ENCODE measurements around the gene IFITM1. TPM values are rescaled to one million over a fixed set of nuclear protein-coding genes. Genes with fewer than 3 reads are reported as not detected.

IFITM1 gene
- total and polyA plus RNA-seq, 2 experiments from 2014 or later = 98.0 to 159 TPM

GRCh38 chr11:283405-284104 lies 30.3 kb upstream of the IFITM1 start:
- H3K4me2 ChIP-seq = no peak overlapping the region
- no peak overlapping the region for H2AFZ ChIP-seq
- no peak overlapping the region for H3K27ac ChIP-seq
- no peaks in the 10 kb centered on the region for H3K79me2 ChIP-seq
- no peak for DNase-seq (ENCODE audit: low spot score)
- H3K4me3 ChIP-seq = no peak overlapping the region
- no peaks in the 10 kb centered on the region for H3K27me3 ChIP-seq
- H4K20me1 ChIP-seq (ENCODE audit: insufficient read depth, poor library complexity, severe bottlenecking) = no peaks in the 10 kb centered on the region
- H3K9me2 ChIP-seq (replicated peaks; ENCODE audit: insufficient read depth) = no peaks in the 10 kb centered on the region
- no peaks in the 10 kb centered on the region for H3K9me3 ChIP-seq (ENCODE audit: low read depth)
- no peaks in the 10 kb centered on the region for H3K36me3 ChIP-seq (replicated peaks; ENCODE audit: insufficient read depth, low read depth)
- peaks cover 6% of the 10 kb centered on the region for H3K4me1 ChIP-seq (ENCODE audit: insufficient read depth)
- TF ChIP-seq EZH2 (IDR thresholded peaks at IDR 0.05; ENCODE audit: borderline replicate concordance) = no peak
- TF ChIP-seq EZH2phosphoT487 (IDR thresholded peaks at IDR 0.05; ENCODE audit: low read depth, severe bottlenecking, unreplicated experiment) = no peak
- TF ChIP-seq, protein P1, sequence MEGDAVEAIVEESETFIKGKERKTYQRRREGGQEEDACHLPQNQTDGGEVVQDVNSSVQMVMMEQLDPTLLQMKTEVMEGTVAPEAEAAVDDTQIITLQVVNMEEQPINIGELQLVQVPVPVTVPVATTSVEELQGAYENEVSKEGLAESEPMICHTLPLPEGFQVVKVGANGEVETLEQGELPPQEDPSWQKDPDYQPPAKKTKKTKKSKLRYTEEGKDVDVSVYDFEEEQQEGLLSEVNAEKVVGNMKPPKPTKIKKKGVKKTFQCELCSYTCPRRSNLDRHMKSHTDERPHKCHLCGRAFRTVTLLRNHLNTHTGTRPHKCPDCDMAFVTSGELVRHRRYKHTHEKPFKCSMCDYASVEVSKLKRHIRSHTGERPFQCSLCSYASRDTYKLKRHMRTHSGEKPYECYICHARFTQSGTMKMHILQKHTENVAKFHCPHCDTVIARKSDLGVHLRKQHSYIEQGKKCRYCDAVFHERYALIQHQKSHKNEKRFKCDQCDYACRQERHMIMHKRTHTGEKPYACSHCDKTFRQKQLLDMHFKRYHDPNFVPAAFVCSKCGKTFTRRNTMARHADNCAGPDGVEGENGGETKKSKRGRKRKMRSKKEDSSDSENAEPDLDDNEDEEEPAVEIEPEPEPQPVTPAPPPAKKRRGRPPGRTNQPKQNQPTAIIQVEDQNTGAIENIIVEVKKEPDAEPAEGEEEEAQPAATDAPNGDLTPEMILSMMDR (IDR thresholded peaks at IDR 0.05; ENCODE audit: poor library complexity) = no peak
- 82% methylated on average over 20 of the region's 23 CpGs for WGBS (ENCODE audit: low lambda C conversion rate, missing lambda C conversion rate)

DNA sequence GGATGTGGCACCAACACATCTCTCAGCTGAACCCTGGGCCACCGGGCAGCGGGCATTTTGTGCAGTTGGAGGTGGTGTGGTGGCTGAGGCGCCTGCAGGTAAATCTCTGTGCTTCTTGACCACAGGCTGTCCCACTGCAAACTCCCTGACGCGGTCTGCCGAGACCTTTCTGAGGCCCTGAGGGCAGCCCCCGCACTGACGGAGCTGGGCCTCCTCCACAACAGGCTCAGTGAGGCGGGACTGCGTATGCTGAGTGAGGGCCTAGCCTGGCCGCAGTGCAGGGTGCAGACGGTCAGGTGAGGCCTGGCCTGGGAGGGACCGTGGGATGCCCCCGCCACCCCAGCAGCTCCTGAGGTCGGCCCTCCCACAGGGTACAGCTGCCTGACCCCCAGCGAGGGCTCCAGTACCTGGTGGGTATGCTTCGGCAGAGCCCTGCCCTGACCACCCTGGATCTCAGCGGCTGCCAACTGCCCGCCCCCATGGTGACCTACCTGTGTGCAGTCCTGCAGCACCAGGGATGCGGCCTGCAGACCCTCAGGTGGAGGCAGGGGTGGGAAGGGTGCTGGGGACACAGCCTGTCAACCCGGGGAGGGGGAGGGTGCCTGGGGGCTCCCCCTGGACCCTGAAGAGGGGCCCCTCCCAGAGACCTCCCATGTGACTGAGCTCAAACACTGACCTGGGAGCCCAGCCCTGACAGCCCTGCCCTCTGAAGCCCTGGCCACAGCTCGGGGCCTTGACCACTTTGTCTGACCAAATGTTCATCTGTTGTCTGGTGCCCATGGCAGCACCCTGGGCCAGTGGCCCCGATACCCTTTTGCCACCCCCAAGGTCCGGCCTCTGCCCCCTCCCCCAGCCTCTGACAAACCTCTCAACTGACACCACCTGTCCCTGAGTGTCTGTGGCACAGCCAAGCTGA lies 29.5 kb upstream of the IFITM1 start:
- Histone ChIP-seq H3K79me2 (no peaks in the 10 kb centered on the region), H3K9me2 (replicated peaks; ENCODE audit: insufficient read depth) (no peaks in the 10 kb centered on the region), H3K27ac (no peak overlapping the region), H2AFZ (no peak overlapping the region), H3K36me3 (replicated peaks; ENCODE audit: insufficient read depth, low read depth) (no peaks in the 10 kb centered on the region), H4K20me1 (ENCODE audit: insufficient read depth, poor library complexity, severe bottlenecking) (no peaks in the 10 kb centered on the region), H3K4me1 (ENCODE audit: insufficient read depth) (peaks cover 6% of the 10 kb centered on the region), H3K9me3 (ENCODE audit: low read depth) (no peaks in the 10 kb centered on the region), H3K27me3 (no peaks in the 10 kb centered on the region), H3K4me2 (no peak overlapping the region), H3K4me3 (no peak overlapping the region)
- DNase-seq (ENCODE audit: low spot score) = no peak
- 89% methylated on average over 18 of the region's 24 CpGs for WGBS (ENCODE audit: low lambda C conversion rate, missing lambda C conversion rate)
- TF ChIP-seq EZH2 (IDR thresholded peaks at IDR 0.05; ENCODE audit: borderline replicate concordance) (no peak), EZH2phosphoT487 (IDR thresholded peaks at IDR 0.05; ENCODE audit: low read depth, severe bottlenecking, unreplicated experiment) (no peak)
- TF ChIP-seq, protein P1 (IDR thresholded peaks at IDR 0.05; ENCODE audit: poor library complexity) = no peak

GRCh38 chr11:285021-285893 lies 28.6 kb upstream of the IFITM1 start:
- no peak overlapping the region for H2AFZ ChIP-seq
- H3K79me2 ChIP-seq = no peaks in the 10 kb centered on the region
- H3K4me3 ChIP-seq = no peak overlapping the region
- no peaks in the 10 kb centered on the region for H4K20me1 ChIP-seq (ENCODE audit: insufficient read depth, poor library complexity, severe bottlenecking)
- no peak overlapping the region for H3K27ac ChIP-seq
- DNase-seq (ENCODE audit: low spot score) = no peak
- H3K4me1 ChIP-seq (ENCODE audit: insufficient read depth) = peaks cover 15% of the 10 kb centered on the region
- H3K27me3 ChIP-seq = no peaks in the 10 kb centered on the region
- no peaks in the 10 kb centered on the region for H3K9me3 ChIP-seq (ENCODE audit: low read depth)
- TF ChIP-seq EZH2phosphoT487 (IDR thresholded peaks at IDR 0.05; ENCODE audit: low read depth, severe bottlenecking, unreplicated experiment) (no peak), EZH2 (IDR thresholded peaks at IDR 0.05; ENCODE audit: borderline replicate concordance) (no peak)
- TF ChIP-seq, protein P1 (IDR thresholded peaks at IDR 0.05; ENCODE audit: poor library complexity) = no peak
- WGBS (ENCODE audit: low lambda C conversion rate, missing lambda C conversion rate) = 86% methylated on average over 21 of the region's 29 CpGs
- H3K4me2 ChIP-seq = no peak overlapping the region
- no peaks in the 10 kb centered on the region for H3K9me2 ChIP-seq (replicated peaks; ENCODE audit: insufficient read depth)
- H3K36me3 ChIP-seq (replicated peaks; ENCODE audit: insufficient read depth, low read depth) = no peaks in the 10 kb centered on the region
